K562 (cell line): Measurements from ENCODE around the gene MCM5. TPM values are rescaled to one million over a fixed set of nuclear protein-coding genes. Genes with fewer than 3 reads are reported as not detected.

ENCODE experiments used
- ATAC-seq: fragments of 200-7000 bp; cut with Tn5 transposase; 3 replicates; pipeline ENCODE4 v1.9.1; 2020; ENCODE audit warnings: moderate library complexity
- BruUV-seq: library from RNA; stranded (reverse); fragments of 400-500 nt; replicated peaks from 2 replicates; lab custom pipeline; 2021; lab: Mats Ljungman, UMichigan
- CTCF ChIA-PET: fragments of 300-600 bp; formaldehyde crosslinking; extraction: SDS; loops from one replicate; lab custom pipeline; 2021; ENCODE audit warnings: low intra/inter-chr PET ratio; lab: Yijun Ruan, JAX
- POLR2A ChIA-PET: fragments of 300-600, 350-650 bp; sonication (Branson Sonifier 250); formaldehyde crosslinking; extraction: SDS; loops from one replicate; lab custom pipeline; 2021; ENCODE audit warnings: antibody characterized with exemption, inconsistent platforms; lab: Yijun Ruan, JAX
- DNase-seq, 4 experiments: peaks; one replicate each; pipeline versions ENCODE4 v3.0.0 to v3.0.0-alpha.2; 2011 to 2018; ENCODE audit warnings: low spot score in 3 of 4, mixed read lengths in 3 of 4; ENCODE audit errors: extremely low read depth in 1 of 4
- FAIRE-seq: peaks from 2 replicates; lab custom pipeline; 2011; peaks lifted over from hg19 to GRCh38; lab: Jason Lieb, UNC
- H2AFZ ChIP-seq: 2 replicates; pipeline ENCODE4 v1.6.0; 2011; ENCODE audit warnings: low read depth, low read length, control low read depth, inconsistent platforms
- H3K27ac ChIP-seq: fragments of 200-600 bp; 3 replicates; pipeline ENCODE4 v1.8.0; 2011; ENCODE audit warnings: low read depth, mild to moderate bottlenecking, control low read depth, inconsistent platforms, low read length, moderate library complexity, mixed read lengths; ENCODE audit errors: extremely low read depth
- H3K27me3 ChIP-seq, 2 experiments: fragments of 300-600 bp in 1 of 2; 2 replicates in 1 of 2; 3 replicates in 1 of 2; pipeline versions ENCODE4 v1.6.0 to v1.8.0; 2011; ENCODE audit warnings: inconsistent platforms in 2 of 2, low read length in 2 of 2, mild to moderate bottlenecking in 1 of 2, mixed read lengths in 1 of 2, moderate library complexity in 1 of 2; ENCODE audit not compliant: control insufficient read depth in 2 of 2, insufficient read depth in 2 of 2
- H3K36me3 ChIP-seq: fragments of 300-600 bp; 3 replicates; pipeline ENCODE4 v1.8.0; 2011; ENCODE audit warnings: mild to moderate bottlenecking, low read length, inconsistent platforms; ENCODE audit not compliant: control insufficient read depth, insufficient read depth
- H3K4me1 ChIP-seq, 2 experiments: fragments of 200-600 bp in 1 of 2; replicated peaks in 1 of 2; 2 replicates in 1 of 2; 3 replicates in 1 of 2; pipeline versions ENCODE4 v1.5.1 to v1.8.0; 2011; ENCODE audit warnings: inconsistent platforms in 2 of 2, low read length in 2 of 2, mild to moderate bottlenecking in 1 of 2, mixed read lengths in 1 of 2, moderate library complexity in 1 of 2; ENCODE audit not compliant: control insufficient read depth in 2 of 2, insufficient read depth in 2 of 2
- H3K4me2 ChIP-seq: 2 replicates; pipeline ENCODE4 v1.6.1; 2011; ENCODE audit warnings: low read length, control low read depth, inconsistent platforms, mixed read lengths; ENCODE audit not compliant: insufficient read depth
- H3K4me3 ChIP-seq: fragments of 200-600 bp; sonication (generic), shearing (Covaris generic); 2 replicates; pipeline ENCODE4 v1.5.1; 2016; ENCODE audit warnings: control low read depth, inconsistent platforms
- H3K79me2 ChIP-seq: fragments of 200-600 bp; 3 replicates; pipeline ENCODE4 v1.8.0; 2011; ENCODE audit warnings: low read length, inconsistent platforms; ENCODE audit not compliant: control insufficient read depth, insufficient read depth
- H3K9ac ChIP-seq, 2 experiments: 2 replicates each; pipeline versions ENCODE4 v1.6.0 to v1.6.1; 2011; ENCODE audit warnings: low read depth in 2 of 2, low read length in 2 of 2, control low read depth in 1 of 2, inconsistent platforms in 1 of 2, mild to moderate bottlenecking in 1 of 2, mixed read lengths in 1 of 2; ENCODE audit not compliant: insufficient read depth in 1 of 2
- H3K9me1 ChIP-seq: one replicate; pipeline ENCODE4 v1.6.0; 2011; ENCODE audit warnings: inconsistent platforms, mild to moderate bottlenecking, low read length, moderate library complexity; ENCODE audit not compliant: control insufficient read depth, insufficient read depth
- H3K9me3 ChIP-seq: replicated peaks from 2 replicates; pipeline ENCODE4 v1.5.1; 2011; ENCODE audit warnings: low read depth, low read length, inconsistent platforms; ENCODE audit not compliant: control insufficient read depth, insufficient read depth
- H4K20me1 ChIP-seq: replicated peaks from 2 replicates; pipeline ENCODE4 v1.6.1; 2011; ENCODE audit warnings: low read length, inconsistent platforms, mixed read lengths; ENCODE audit not compliant: control insufficient read depth, insufficient read depth
- ELF4 ChIP-seq: fragments of 450-650 bp; formaldehyde crosslinking; IDR thresholded peaks from 2 replicates; pipeline ENCODE4 v1.4.0; 2022; ENCODE audit warnings: missing genetic modification characterization
- GATAD2A ChIP-seq: fragments of 450-650 bp; IDR thresholded peaks from 2 replicates; pipeline ENCODE4 v1.6.1; 2017
- HEY1 ChIP-seq: fragments of 250-450 bp; sonication (Bioruptor Pico); IDR thresholded peaks from 2 replicates; pipeline ENCODE4 v1.5.0; 2020; ENCODE audit warnings: mild to moderate bottlenecking, moderate library complexity, borderline replicate concordance
- NR2C1 ChIP-seq, 2 experiments: fragments of 450-650 bp; IDR thresholded peaks; 2 replicates each; pipeline ENCODE4 v1.6.1; 2017; ENCODE audit warnings: mild to moderate bottlenecking in 2 of 2, antibody characterized with exemption in 1 of 2, inconsistent platforms in 1 of 2, missing compliant biosample characterization in 1 of 2, missing genetic modification characterization in 1 of 2
- ZNF449 ChIP-seq: fragments of 250-450 bp; sonication (Bioruptor Pico); IDR thresholded peaks from 2 replicates; pipeline ENCODE4 v1.8.0; 2022; ENCODE audit warnings: moderate library complexity, mild to moderate bottlenecking, inconsistent platforms
- WGBS: fragments of 100-300 bp; shearing (Covaris generic); methylation state at CpG from one replicate; pipeline ENCODE4 v1.1.6; 2016; ENCODE audit warnings: low coverage, mixed read lengths; ENCODE audit not compliant: insufficient coverage; ENCODE audit errors: missing lambda C conversion rate; 5-methylcytosine and 5-hydroxymethylcytosine counted together
- in situ Hi-C: fragments of 300-500 bp; cut with MboI; formaldehyde crosslinking; loops from 4 replicates; pipeline ENCODE4 v1.15.0; 2018; ENCODE audit warnings: inconsistent platforms, mixed read lengths
- intact Hi-C: fragments of 100-400 bp; cut with micrococcal nuclease; formaldehyde crosslinking; loops from 2 replicates; pipeline ENCODE4 v1.14.2; 2022
- polyA plus RNA-seq, 8 experiments: library from polyadenylated mRNA; depleted of rRNA in 4 of 8; stranded (reverse) in 5 of 8; unstranded in 3 of 8; fragments of >200 nt; fragmentation: Nextera tagmentation in 2 of 8; fragmentation: Illumina TruSeq in 1 of 8; extraction: Ambion mirVana in 2 of 8; extraction: Trizol in 1 of 8; gene quantifications; 2 replicates each; pipeline versions ENCODE4 v1.2.1 to v1.2.3, GENCODE V29; 2011 to 2014; ENCODE audit warnings: inconsistent platforms in 1 of 8, missing spikeins in 1 of 8
- total RNA-seq, 7 experiments: library from RNA; depleted of rRNA in 6 of 7; stranded (reverse); fragments of >200 nt in 6 of 7; fragmentation: Illumina TruSeq in 2 of 7; extraction: Trizol in 2 of 7; gene quantifications; 2 replicates each; pipeline versions ENCODE4 v1.2.1 to v1.2.3, GENCODE V29; 2011 to 2021; ENCODE audit warnings: low replicate concordance in 1 of 7

MCM5 gene
- total and polyA plus RNA-seq, 9 of the 15 experiments (the other 6 are each of a cell fraction or from before 2014, with no cell fraction given) = 5.6 to 180 (median 66.1) TPM

GRCh38 chr22:35375031-35375430, 24.9 kb upstream of the MCM5 start:
- Histone ChIP-seq H3K9me3 (no peaks in the 10 kb centered on the region), H2AFZ (no peak overlapping the region), H3K27me3 (no peaks in the 10 kb centered on the region), H3K4me3 (no peak overlapping the region), H3K36me3 (no peaks in the 10 kb centered on the region), H3K4me1 (peaks cover 20 to 31% of the 10 kb centered on the region in 2 experiments), H3K79me2 (no peaks in the 10 kb centered on the region), H3K4me2 (no peak overlapping the region), H3K9me1 (no peaks in the 10 kb centered on the region), H4K20me1 (no peaks in the 10 kb centered on the region), H3K27ac (no peak overlapping the region; the same call in 2 of the 3 replicates), H3K9ac (no peak overlapping the region)
- ChIA-PET CTCF (no interaction called here), POLR2A (interaction anchor here (1.1 kb wide), 2 partner anchors 10 to 28 kb away, joined by 3 read pairs; no protein-coding TSS in a partner anchor)
- BruUV-seq = no TSS peak
- ATAC-seq (no peak), DNase-seq (no peak), FAIRE-seq (no peak)
- intact Hi-C loops = no loop called here
- in situ Hi-C loops = no loop called here
- no peak for TF ChIP-seq NR2C1 (IDR thresholded peaks at IDR 0.05)
- no peak for TF ChIP-seq NR2C1 (tag; IDR thresholded peaks at IDR 0.05)
- TF ChIP-seq ELF4 (CRISPR knock-in tag) = no peak
- TF ChIP-seq GATAD2A = no peak
- TF ChIP-seq ZNF449 (CRISPR knock-in tag) = no peak
- TF ChIP-seq HEY1 (CRISPR knock-in tag) = no peak
- WGBS = 74% methylated on average over 3 of the region's 3 CpGs
